Mesendoderm (in vitro differentiated cells): ENCODE data around the gene TECPR2.

ENCODE experiments used
- DNase-seq: peaks from one replicate; pipeline ENCODE4 v3.0.0; 2013
- H2AK5ac ChIP-seq: 2 replicates; pipeline ENCODE4 v1.6.1; 2013; ENCODE audit warnings: low read length, inconsistent platforms
- H2BK120ac ChIP-seq: 2 replicates; pipeline ENCODE4 v1.6.1; 2013; ENCODE audit warnings: low read depth, mild to moderate bottlenecking, low read length, moderate library complexity, mixed read lengths
- H2BK15ac ChIP-seq: replicated peaks from 2 replicates; pipeline ENCODE4 v1.6.1; 2013; ENCODE audit warnings: low read depth, mild to moderate bottlenecking, moderate library complexity
- H2BK5ac ChIP-seq: 2 replicates; pipeline ENCODE4 v1.6.1; 2013; ENCODE audit warnings: low read length, inconsistent platforms
- H3K18ac ChIP-seq: 2 replicates; pipeline ENCODE4 v1.6.1; 2013; ENCODE audit warnings: mild to moderate bottlenecking, low read length, mixed read lengths
- H3K23ac ChIP-seq: one replicate; pipeline ENCODE4 v1.6.1; 2013; ENCODE audit warnings: low read length
- H3K27ac ChIP-seq: 2 replicates; pipeline ENCODE4 v1.5.1; 2013; ENCODE audit warnings: low read depth, mild to moderate bottlenecking, inconsistent platforms, low read length, moderate library complexity
- H3K27me3 ChIP-seq: 2 replicates; pipeline ENCODE4 v1.6.1; 2013; ENCODE audit warnings: low read length, control low read depth, mild to moderate bottlenecking, inconsistent platforms; ENCODE audit not compliant: insufficient read depth, poor library complexity
- H3K36me3 ChIP-seq: 2 replicates; pipeline ENCODE4 v1.6.1; 2013; ENCODE audit warnings: low read length, inconsistent platforms; ENCODE audit not compliant: control insufficient read depth, insufficient read depth
- H3K4ac ChIP-seq: one replicate; pipeline ENCODE4 v1.6.1; 2013; ENCODE audit warnings: low read depth, mild to moderate bottlenecking, low read length, moderate library complexity
- H3K4me1 ChIP-seq: 2 replicates; pipeline ENCODE4 v1.6.1; 2013; ENCODE audit warnings: low read depth, low read length, inconsistent platforms; ENCODE audit not compliant: control insufficient read depth
- H3K4me2 ChIP-seq: 2 replicates; pipeline ENCODE4 v1.6.1; 2013; ENCODE audit warnings: low read length
- H3K4me3 ChIP-seq: 2 replicates; pipeline ENCODE4 v1.5.1; 2013; ENCODE audit warnings: mild to moderate bottlenecking, low read length
- H3K56ac ChIP-seq: one replicate; pipeline ENCODE4 v1.6.1; 2013; ENCODE audit warnings: low read length
- H3K79me1 ChIP-seq: 2 replicates; pipeline ENCODE4 v1.6.1; 2013; ENCODE audit warnings: low read length, inconsistent platforms
- H3K79me2 ChIP-seq: 2 replicates; pipeline ENCODE4 v1.6.1; 2013; ENCODE audit warnings: mild to moderate bottlenecking, low read length; ENCODE audit not compliant: control insufficient read depth, insufficient read depth
- H3K9ac ChIP-seq: 2 replicates; pipeline ENCODE4 v1.6.1; 2013; ENCODE audit warnings: low read length, inconsistent platforms
- H4K5ac ChIP-seq: one replicate; pipeline ENCODE4 v1.6.1; 2013; ENCODE audit warnings: low read length
- H4K8ac ChIP-seq: one replicate; pipeline ENCODE4 v1.6.1; 2013; ENCODE audit warnings: low read depth, mild to moderate bottlenecking, control low read depth, low read length, moderate library complexity
- WGBS: extraction: QIAGEN DNeasy Blood & Tissue Kit; methylation state at CpG from one replicate; pipeline ENCODE4 v1.1.7; 2013; ENCODE audit warnings: low lambda C conversion rate, missing lambda C conversion rate; ENCODE audit not compliant: insufficient coverage; ENCODE audit errors: extremely low coverage; 5-methylcytosine and 5-hydroxymethylcytosine counted together

The TECPR2 gene

DNA sequence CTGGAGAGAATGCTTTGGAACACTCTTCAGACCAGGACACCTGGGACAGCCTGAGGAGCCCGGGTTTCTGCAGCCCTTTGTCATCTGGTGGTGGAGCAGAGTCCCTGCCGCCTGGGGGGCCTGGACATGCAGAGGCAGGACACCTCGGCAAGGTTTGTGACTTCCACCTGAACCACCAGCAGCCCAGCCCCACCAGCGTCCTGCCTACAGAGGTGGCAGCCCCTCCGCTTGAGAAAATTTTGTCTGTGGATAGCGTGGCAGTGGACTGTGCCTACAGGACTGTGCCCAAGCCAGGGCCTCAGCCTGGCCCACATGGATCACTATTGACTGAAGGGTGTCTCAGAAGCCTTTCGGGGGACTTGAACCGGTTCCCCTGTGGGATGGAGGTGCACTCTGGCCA is 21.2 kb upstream of the TECPR2 start:
- Histone ChIP-seq H3K4me3 (no peak overlapping the region), H3K4me2 (no peak overlapping the region), H3K4me1 (no peaks in the 10 kb centered on the region), H4K8ac (no peak overlapping the region), H3K27ac (no peak overlapping the region), H3K9ac (no peak overlapping the region), H2BK5ac (no peak overlapping the region), H4K5ac (no peak overlapping the region), H3K18ac (no peak overlapping the region), H3K56ac (no peak overlapping the region), H3K79me1 (no peaks in the 10 kb centered on the region), H2BK120ac (no peak overlapping the region), H3K36me3 (peaks cover 10% of the 10 kb centered on the region), H3K4ac (no peak overlapping the region), H2BK15ac (no peak overlapping the region), H2AK5ac (no peak overlapping the region), H3K27me3 (no peaks in the 10 kb centered on the region), H3K79me2 (no peaks in the 10 kb centered on the region), H3K23ac (no peak overlapping the region)
- no CpG with 5 or more reads among the region's 8 CpGs for whole genome bisulfite sequencing
- DNase-seq = no peak

DNA sequence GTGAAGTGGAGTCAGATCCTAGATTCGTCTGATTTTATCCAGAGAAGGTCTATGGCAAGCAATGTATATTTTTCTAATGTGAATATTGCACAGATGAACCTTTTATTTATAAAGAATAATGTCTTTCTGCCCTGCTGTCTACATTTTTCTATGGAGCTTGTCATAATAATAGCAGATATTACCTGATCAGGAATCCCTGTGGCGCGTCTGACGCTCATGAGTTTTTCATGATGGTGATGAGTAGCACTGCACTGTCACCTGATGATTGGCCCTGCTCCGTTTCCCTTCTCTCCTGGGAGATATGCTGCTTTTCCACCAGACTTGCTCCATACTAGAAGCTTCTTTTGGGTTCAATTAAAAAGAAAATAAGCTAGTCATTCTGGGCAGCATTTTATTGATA is 20.5 kb upstream of the TECPR2 start:
- H3K4ac ChIP-seq = no peak overlapping the region
- no peak overlapping the region for H4K8ac ChIP-seq
- no peak overlapping the region for H3K4me2 ChIP-seq
- no peak overlapping the region for H3K9ac ChIP-seq
- H2BK15ac ChIP-seq = no peak overlapping the region
- H3K79me2 ChIP-seq = no peaks in the 10 kb centered on the region
- no peak overlapping the region for H3K4me3 ChIP-seq
- H3K4me1 ChIP-seq = no peaks in the 10 kb centered on the region
- no peak overlapping the region for H4K5ac ChIP-seq
- H2BK120ac ChIP-seq = no peak overlapping the region
- no peak overlapping the region for H3K23ac ChIP-seq
- DNase-seq = no peak
- no peak overlapping the region for H3K27ac ChIP-seq
- H3K27me3 ChIP-seq = no peaks in the 10 kb centered on the region
- H3K36me3 ChIP-seq = peaks cover 10% of the 10 kb centered on the region
- H2BK5ac ChIP-seq = no peak overlapping the region
- H2AK5ac ChIP-seq = no peak overlapping the region
- H3K56ac ChIP-seq = no peak overlapping the region
- no peak overlapping the region for H3K18ac ChIP-seq
- H3K79me1 ChIP-seq = no peaks in the 10 kb centered on the region
- no CpG with 5 or more reads among the region's 5 CpGs for WGBS

DNA sequence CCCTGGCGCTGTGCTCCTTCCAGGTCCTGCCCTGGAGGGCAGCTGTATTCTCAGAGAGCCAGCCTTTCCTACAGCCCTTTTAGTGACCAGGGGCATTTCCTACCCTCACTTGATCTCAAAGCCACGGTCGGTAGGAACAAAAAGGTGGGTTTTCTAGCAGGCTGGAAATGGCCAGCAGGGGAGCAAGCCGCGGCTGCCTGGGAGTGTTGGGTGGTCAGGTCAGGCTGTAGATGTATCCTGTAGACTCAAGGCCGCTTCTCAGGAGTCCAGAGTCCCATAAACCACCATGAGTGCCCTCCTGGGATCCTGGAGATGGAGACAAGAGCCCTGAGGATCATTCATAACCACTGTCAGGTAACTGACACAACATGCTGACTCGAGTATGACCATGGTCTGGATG is 18.7 kb upstream of the TECPR2 start:
- Histone ChIP-seq H2BK120ac (no peak overlapping the region), H3K18ac (no peak overlapping the region), H3K36me3 (peaks cover 12% of the 10 kb centered on the region), H3K9ac (no peak overlapping the region), H3K23ac (no peak overlapping the region), H3K4ac (no peak overlapping the region), H4K5ac (no peak overlapping the region), H2BK5ac (no peak overlapping the region), H3K27me3 (no peaks in the 10 kb centered on the region), H3K56ac (no peak overlapping the region), H2BK15ac (no peak overlapping the region), H2AK5ac (no peak overlapping the region), H3K79me1 (no peaks in the 10 kb centered on the region), H4K8ac (no peak overlapping the region), H3K27ac (no peak overlapping the region), H3K4me1 (no peaks in the 10 kb centered on the region), H3K79me2 (no peaks in the 10 kb centered on the region), H3K4me3 (no peak overlapping the region), H3K4me2 (no peak overlapping the region)
- no CpG with 5 or more reads among the region's 7 CpGs for WGBS
- no peak for DNase-seq

DNA sequence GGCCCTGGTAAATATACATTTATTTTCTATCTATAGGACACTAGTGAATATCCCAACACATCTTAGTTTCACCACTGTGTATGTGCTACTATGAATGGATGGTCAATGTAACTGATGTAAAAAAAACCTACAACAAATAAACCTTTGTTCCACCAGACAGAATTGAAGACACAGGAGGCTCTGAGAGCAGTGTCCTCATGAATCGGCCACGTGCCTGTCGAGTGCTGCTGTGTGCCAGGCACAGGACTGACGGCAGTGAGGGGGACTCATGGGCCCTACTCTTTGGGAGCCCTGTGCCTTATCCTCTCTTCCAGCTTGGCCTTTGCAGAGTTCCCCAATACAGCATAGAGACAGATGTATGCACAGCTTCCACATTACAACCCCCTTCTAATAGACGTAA is 18.3 kb upstream of the TECPR2 start:
- no peak overlapping the region for H4K8ac ChIP-seq
- H2BK120ac ChIP-seq = no peak overlapping the region
- H3K4ac ChIP-seq = no peak overlapping the region
- no peak overlapping the region for H2BK5ac ChIP-seq
- no peak overlapping the region for H3K4me2 ChIP-seq
- WGBS = no CpG with 5 or more reads among the region's 5 CpGs
- no peak overlapping the region for H3K56ac ChIP-seq
- H3K4me3 ChIP-seq = no peak overlapping the region
- no peak for DNase-seq
- H3K9ac ChIP-seq = no peak overlapping the region
- H3K18ac ChIP-seq = no peak overlapping the region
- no peaks in the 10 kb centered on the region for H3K27me3 ChIP-seq
- H3K27ac ChIP-seq = no peak overlapping the region
- H3K23ac ChIP-seq = no peak overlapping the region
- H3K4me1 ChIP-seq = no peaks in the 10 kb centered on the region
- no peak overlapping the region for H4K5ac ChIP-seq
- H2BK15ac ChIP-seq = no peak overlapping the region
- H3K79me2 ChIP-seq = no peaks in the 10 kb centered on the region
- H3K36me3 ChIP-seq = peaks cover 12% of the 10 kb centered on the region
- no peak overlapping the region for H2AK5ac ChIP-seq
- H3K79me1 ChIP-seq = no peaks in the 10 kb centered on the region

DNA sequence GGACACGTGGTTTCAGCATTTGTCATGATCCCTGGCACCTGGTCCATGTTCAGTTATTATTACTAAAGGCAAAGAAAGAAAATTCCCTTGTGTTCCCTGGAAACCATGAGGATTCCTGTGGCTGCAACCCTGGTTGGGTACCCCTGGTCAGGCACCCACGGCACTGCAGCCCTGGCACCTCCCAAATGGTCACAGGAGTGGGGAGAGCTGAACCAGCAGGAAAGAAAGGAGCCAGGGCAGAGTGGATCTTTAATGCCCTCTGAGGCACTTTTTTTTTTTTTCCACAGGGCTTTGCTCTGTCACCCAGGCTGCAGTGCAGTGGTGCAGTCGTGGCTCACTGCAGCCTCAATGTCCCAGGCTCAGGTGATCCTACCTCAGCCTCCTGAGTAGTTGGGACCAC is 17.5 kb upstream of the TECPR2 start:
- Histone ChIP-seq H3K9ac (no peak overlapping the region), H3K4me2 (no peak overlapping the region), H3K56ac (no peak overlapping the region), H3K36me3 (peaks cover 12% of the 10 kb centered on the region), H3K27ac (no peak overlapping the region), H3K18ac (no peak overlapping the region), H2BK15ac (no peak overlapping the region), H3K27me3 (no peaks in the 10 kb centered on the region), H2AK5ac (no peak overlapping the region), H3K4ac (no peak overlapping the region), H3K4me3 (no peak overlapping the region), H3K79me1 (no peaks in the 10 kb centered on the region), H2BK120ac (no peak overlapping the region), H4K8ac (no peak overlapping the region), H2BK5ac (no peak overlapping the region), H4K5ac (no peak overlapping the region), H3K79me2 (no peaks in the 10 kb centered on the region), H3K23ac (no peak overlapping the region), H3K4me1 (no peaks in the 10 kb centered on the region)
- DNase-seq = no peak
- WGBS = no CpG with 5 or more reads among the region's 3 CpGs

GRCh38 chr14:102346645-102347044 is 16.1 kb upstream of the TECPR2 start:
- H4K5ac ChIP-seq = no peak overlapping the region
- no peak overlapping the region for H3K9ac ChIP-seq
- H2BK120ac ChIP-seq = no peak overlapping the region
- no peaks in the 10 kb centered on the region for H3K4me1 ChIP-seq
- H2BK15ac ChIP-seq = no peak overlapping the region
- H3K36me3 ChIP-seq = peaks cover 12% of the 10 kb centered on the region
- H3K4ac ChIP-seq = no peak overlapping the region
- no peak overlapping the region for H3K56ac ChIP-seq
- no peak overlapping the region for H2AK5ac ChIP-seq
- no peak overlapping the region for H3K4me3 ChIP-seq
- no peak overlapping the region for H3K27ac ChIP-seq
- no peaks in the 10 kb centered on the region for H3K79me2 ChIP-seq
- no peak overlapping the region for H2BK5ac ChIP-seq
- WGBS = no CpG with 5 or more reads among the region's 4 CpGs
- H3K23ac ChIP-seq = no peak overlapping the region
- no peak for DNase-seq
- H3K4me2 ChIP-seq = no peak overlapping the region
- no peaks in the 10 kb centered on the region for H3K27me3 ChIP-seq
- no peak overlapping the region for H4K8ac ChIP-seq
- no peak overlapping the region for H3K18ac ChIP-seq
- H3K79me1 ChIP-seq = no peaks in the 10 kb centered on the region
